ENCODE data around the gene TEX29.

Gene TEX29

GRCh38 chr13:111363591-111363990 is 43.1 kb downstream of the TEX29 start:
- no peak for FAIRE-seq
- no peak for DNase-seq (ENCODE audit: extremely low spot score, insufficient read length, low read depth)

GRCh38 chr13:111365149-111366005 is 44.9 kb downstream of the TEX29 start:
- no peak for DNase-seq (ENCODE audit: extremely low spot score, insufficient read length, low read depth)
- no peak for FAIRE-seq

- DNase-seq (ENCODE audit: extremely low spot score, insufficient read length, low read depth) = no peak
- FAIRE-seq = no peak
Observed at GRCh38 chr13:111367340-111367739, 46.9 kb downstream of the TEX29 start.

GRCh38 chr13:111368091-111368490 is 47.6 kb downstream of the TEX29 start:
- no peak for DNase-seq (ENCODE audit: extremely low spot score, insufficient read length, low read depth)
- no peak for FAIRE-seq

DNA sequence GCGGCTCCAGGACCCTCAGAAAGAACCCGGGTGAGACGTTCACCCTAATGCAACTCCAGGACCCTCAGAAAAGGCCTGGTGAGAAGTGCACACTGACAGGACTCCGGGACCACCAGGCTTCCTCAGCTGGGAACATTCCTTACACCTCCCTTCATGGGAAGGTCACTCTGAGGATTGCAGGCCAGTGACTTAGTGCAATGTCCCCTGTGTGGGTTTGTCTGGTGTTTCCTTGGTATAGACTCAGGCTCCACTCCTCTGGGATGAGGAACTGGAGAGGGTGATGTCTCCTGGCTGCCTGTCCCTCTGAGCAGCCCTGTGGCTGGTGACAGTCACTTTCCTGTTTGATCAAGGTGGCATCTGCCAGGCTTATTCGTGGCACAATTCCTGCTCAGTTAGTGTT is 49.7 kb downstream of the TEX29 start:
- no peak for FAIRE-seq
- DNase-seq (ENCODE audit: extremely low spot score, insufficient read length, low read depth) = no peak

GRCh38 chr13:111370570-111371535 is 50.4 kb downstream of the TEX29 start:
- DNase-seq (ENCODE audit: extremely low spot score, insufficient read length, low read depth) = no peak
- no peak for FAIRE-seq

DNA sequence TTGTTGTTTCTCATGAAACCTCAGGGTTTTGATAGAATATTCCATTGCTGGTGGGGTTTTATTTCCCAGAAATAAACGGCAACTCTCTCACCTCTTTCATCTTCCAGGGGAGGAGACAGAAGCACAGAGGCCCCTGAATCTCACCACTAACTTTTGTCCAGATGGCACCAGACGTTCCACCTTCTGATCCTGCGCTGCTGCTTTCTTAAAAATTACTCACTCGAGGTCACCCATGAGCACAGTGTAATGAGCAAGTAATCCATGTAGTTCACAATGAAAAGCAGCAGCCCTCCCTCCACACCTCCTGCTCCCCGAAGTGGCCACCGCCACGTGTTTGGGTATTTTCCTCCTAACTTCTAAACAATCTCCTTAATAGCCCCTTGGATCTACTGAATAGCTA is 51.3 kb downstream of the TEX29 start:
- DNase-seq (ENCODE audit: extremely low spot score, insufficient read length, low read depth) = no peak
- FAIRE-seq = no peak

DNA sequence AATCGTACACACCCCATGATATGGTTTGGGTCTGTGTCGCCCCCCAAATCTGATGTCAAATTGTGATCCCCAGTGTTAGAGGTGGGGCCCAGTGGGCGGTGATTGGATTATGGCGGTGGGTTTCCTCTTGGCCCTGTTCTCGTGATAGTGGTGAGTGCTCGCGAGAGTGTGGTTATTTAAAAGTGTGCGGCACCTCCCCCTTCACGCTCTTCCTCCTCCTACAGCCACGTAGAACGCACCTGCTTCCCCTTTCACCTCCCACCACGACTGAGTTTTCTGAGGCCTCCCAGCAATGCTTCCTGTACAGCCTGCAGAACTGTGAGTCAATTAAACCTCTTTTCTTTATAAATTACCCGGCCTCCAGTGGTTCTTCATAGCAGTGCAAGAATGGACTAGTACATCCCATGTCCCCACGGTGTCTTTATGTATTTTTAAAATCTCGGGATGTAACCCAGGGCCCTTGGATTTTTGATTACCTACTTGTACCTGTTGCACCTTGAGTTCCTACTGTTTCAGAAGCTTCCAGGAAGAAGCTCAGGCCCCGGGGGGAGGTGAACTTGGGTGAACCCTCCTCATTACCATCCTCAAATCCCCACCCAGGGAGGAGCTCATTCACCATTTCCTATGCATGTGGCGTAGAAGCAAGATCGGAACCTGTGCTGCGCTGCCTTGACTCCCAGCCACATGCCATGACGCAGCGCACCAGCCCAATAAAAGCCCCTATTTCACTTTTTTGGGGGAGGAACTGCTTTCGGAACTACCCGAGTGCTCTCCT is 52.4 kb downstream of the TEX29 start:
- DNase-seq (ENCODE audit: extremely low spot score, insufficient read length, low read depth) (no peak), FAIRE-seq (no peak)

- DNase-seq (ENCODE audit: extremely low spot score, insufficient read length, low read depth) (no peak), FAIRE-seq (no peak)
Observed at GRCh38 chr13:111373486-111373885, 53.0 kb downstream of the TEX29 start.

DNA sequence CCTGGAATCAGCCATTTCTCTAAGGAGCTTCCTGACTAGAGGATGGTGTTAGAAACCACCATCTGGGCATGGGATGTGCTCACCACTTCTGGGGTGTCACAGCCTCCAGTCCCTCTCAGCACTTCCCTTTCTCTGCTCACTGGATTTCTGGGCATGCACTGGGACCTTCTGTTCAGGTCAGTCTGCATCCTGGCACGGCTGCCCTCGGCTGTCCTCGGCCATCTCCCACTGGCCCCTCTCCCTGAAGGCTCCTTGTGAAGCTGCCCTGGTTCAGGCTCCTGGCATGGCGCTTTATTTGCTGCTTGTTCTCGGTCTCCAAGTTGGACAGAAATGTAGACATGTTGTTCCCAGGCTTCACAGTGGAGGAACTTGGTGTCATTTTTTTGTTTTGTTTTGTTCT is 60.0 kb downstream of the TEX29 start:
- FAIRE-seq (no peak), DNase-seq (ENCODE audit: extremely low spot score, insufficient read length, low read depth) (no peak)

- FAIRE-seq = no peak
- DNase-seq (ENCODE audit: extremely low spot score, insufficient read length, low read depth) = no peak
Observed at GRCh38 chr13:111382411-111382810, 62.0 kb downstream of the TEX29 start.

DNA sequence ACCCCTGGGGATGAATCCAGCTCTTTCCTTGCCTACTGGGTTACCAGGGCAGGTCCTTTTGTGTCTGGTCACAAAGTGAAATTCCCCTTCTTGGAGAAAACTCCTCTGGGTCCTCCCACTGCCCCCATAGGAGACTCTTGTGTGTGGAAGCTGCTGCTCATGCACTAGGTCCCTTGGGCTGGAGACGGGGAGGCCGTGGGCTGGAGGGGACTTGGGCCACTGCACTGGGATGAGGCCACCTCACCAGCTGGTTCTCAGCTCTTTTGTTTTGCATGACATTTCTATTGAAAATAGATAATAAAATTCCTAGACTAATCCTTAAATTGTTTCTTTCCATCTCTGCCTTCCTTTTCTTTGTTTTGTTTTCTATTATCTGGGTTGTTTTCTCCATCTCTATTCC is 62.4 kb downstream of the TEX29 start:
- no peak for FAIRE-seq
- DNase-seq (ENCODE audit: extremely low spot score, insufficient read length, low read depth) = no peak

DNA sequence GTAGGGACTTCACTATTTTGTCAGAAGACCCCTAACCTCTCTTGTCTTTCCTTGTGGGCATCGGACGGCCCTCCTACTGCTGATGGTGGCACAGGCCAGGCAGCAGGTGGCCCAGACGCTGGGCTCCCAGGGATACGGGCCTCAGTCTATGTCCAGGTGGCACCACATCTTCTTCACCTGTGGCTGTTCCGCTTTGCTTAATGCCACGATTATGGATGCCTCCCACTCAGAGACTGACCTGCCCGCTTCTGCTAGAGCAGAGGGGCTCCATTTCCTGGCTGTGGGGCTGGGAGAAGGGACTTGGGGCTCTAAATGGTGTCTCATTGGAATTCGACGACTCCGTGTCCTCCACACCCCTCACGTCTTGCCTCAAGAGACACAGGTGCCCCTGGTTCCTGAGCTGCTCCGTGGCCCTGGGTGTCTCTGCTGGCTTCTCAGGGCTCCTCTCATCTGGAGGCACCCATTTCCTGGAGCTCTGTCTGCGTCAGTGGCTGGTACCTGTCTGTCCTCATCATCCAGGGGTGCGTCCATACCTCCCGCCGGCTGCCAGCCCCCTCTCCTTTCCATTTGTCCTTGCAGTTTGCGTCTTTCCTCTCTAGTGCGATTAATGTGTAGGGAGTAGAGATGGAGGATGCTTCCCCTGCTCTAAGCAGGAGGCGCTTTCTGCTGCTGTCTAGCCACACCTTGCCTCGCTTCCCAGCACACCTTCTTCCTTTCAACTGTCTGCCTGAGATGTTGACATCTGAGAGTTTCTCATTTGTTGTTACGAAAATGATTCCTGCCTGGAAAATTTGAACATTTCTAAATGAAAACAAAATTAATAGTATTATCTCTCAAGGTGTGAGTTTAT is 63.4 kb downstream of the TEX29 start:
- DNase-seq (ENCODE audit: extremely low spot score, insufficient read length, low read depth) = no peak
- no peak for FAIRE-seq

DNA sequence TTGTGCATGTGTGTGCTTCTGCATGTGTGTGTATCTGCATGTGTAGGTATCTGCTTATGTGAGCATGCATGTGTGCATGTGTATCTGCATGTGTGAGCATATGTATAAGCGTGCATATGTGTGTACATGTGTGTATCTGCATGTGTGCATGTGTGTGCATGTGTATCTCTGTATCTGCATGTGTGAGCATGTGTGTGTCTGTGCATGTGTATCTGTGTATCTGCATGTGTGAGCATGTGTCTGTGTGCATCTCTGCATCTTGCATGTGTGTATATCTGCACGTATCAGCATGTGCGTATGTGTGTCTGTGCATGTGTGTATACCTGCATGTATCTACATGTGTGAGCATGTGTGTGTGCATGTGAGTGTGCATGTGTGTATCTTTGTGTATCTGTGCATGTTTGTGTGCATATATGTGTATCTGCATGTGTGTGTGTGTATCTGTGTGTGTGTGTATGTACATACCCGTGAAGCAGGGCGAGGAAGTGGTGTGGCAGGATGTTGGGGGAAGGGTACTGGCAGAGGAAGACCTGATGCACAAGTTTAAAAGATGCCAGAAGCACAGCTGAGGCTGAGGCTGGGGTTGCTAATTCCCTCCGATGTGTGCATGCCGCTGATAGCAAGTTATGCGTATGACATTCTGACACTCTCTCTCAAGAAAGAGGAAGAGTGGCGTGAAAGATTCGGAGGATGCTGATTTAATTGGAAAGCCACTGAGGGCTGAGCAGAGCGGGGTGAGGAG is 64.2 kb downstream of the TEX29 start:
- no peak for DNase-seq (ENCODE audit: extremely low spot score, insufficient read length, low read depth)
- no peak for FAIRE-seq

GRCh38 chr13:111385183-111385857 is 64.9 kb downstream of the TEX29 start:
- DNase-seq (ENCODE audit: extremely low spot score, insufficient read length, low read depth) (no peak), FAIRE-seq (no peak)

DNA sequence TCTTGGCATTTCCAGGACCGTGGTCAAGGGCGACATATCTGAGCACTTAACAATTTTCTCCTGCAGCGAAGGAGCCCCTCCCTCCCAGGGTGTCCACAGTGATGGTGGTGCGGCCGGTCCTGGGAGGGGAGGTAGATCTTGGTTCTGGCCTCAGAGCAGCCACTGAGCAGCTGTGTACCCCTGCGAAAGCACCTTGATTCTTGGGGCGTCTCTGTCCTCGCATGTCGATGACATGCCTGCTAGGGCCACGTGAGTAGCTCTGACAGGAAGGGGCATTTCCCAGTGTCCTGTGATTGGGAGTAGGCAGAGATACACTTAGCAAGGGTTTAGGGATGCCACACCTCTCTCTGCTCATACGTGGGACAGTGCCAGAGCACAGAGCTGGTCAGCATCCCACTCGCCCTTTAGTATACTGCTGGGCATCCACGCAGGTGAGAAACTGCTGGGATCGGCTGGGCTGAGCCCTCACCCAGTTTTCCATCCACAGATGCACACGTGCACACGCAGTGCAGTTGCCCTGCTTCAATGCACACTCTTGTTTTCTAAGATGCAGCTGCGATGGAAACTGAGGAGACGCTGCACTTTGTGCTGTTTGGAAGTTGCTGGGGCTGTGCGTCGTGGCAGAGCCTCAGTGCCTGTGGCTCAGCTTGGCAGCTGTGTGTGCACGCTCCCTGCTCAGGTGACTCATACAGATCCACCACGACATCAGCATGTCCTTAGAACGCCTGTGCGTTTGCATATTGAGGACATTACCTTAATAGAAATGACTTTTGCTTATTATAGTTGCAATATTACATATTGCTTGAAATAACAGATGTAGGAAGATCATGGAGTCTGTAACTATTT is 66.8 kb downstream of the TEX29 start:
- DNase-seq (ENCODE audit: extremely low spot score, insufficient read length, low read depth) (no peak), FAIRE-seq (no peak)

DNA sequence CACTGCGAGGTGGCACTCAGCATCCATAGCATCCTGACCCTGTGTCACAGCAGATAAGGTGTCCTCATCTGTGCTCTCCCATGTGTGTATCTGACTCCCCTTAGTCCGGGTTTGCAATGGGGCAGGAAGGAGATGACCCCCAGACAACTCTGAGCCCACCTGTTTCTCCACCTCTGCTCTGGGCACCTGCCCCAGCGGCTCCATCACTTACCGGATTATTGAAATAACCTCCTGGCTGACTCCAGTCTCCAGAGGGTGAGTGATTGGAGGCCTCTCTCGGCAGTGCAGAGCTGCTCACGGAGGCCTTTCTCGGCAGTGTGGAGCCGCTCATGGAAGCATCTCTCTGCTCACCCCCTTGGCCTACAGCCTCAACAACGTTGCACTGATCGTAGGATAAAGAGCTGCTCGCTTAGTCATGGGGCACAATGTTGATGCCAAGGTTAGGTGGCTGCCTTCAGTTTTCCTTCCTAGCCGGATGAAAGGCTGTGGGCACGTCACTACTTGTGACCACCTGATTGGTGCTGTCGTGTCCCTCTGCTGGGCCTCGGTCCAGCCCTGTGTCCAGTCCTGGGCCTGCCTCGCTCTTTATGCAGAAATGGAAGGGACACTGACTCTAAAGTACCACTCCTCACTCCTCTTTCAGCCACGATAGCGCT is 67.6 kb downstream of the TEX29 start:
- FAIRE-seq (no peak), DNase-seq (ENCODE audit: extremely low spot score, insufficient read length, low read depth) (no peak)
